Measurements from ENCODE around the gene SLC52A3. TPM values are rescaled to one million over a fixed set of nuclear protein-coding genes. Genes with fewer than 3 reads are reported as not detected.
"Not testable (repeated sequence)": the region's sequence is repeated elsewhere in the genome, so short reads cannot be mapped to it uniquely, and the experiment has no call there.

Gene SLC52A3
- 0.61 TPM for polyA plus RNA-seq (ENCODE audit: insufficient read length)

DNA sequence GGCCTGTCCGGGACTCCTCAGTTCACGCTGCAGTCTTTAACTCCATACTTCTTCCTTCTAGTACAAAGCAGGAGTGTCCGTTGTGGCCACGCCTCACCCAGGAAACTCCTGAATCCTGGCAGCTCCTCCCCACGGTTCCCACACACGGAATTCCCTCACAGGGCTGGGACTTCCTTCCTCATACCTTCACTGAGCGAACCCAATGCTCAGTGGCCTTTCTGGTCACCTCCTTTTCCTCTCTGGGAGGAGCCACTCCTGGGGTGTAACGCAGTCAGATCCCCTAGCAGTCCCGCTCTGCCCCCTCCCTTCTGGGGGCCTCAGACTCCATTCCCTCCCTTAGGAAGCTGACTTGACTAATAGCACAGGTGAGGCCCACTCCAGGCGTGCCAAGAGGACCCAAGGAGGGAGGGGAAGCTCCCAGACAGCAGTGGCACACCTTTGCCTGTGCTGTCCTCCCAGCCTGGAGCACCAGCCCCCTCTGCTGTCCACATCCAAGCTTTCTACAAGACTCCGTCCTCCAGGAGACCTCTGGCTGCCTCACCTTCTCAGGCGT lies at the start of gene SLC52A3:
Gene SLC52A3 (minus strand): TSS at position 75 of the 553 bp plus-strand sequence. CDS start 2,726 bp downstream, outside the sequence.
- no peak for DNase-seq

GRCh38 chr20:815914-816606 lies 47.8 kb upstream of the SLC52A3 start:
- DNase-seq, result peak; percentile 47

DNA sequence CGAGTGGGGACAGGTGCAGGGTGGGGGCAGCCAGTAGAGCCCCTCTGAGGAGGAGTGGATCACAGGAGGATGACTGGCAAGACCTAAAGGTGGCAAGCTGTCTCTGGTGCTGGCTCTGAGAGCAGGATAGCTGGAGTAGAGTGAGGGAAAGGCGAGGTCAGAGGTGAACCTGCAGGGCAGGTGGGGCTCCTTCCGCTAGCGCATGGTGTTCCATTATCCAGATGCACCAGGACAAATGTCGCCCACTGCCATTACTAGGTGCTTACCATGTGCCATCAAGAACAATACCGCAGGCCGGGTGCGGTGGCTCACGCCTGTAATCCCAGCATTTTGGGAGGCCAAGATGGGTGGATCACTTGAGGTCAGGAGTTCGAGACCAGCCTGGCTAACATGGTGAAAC lies 46.9 kb upstream of the SLC52A3 start:
- DNase-seq, result no peak

DNA sequence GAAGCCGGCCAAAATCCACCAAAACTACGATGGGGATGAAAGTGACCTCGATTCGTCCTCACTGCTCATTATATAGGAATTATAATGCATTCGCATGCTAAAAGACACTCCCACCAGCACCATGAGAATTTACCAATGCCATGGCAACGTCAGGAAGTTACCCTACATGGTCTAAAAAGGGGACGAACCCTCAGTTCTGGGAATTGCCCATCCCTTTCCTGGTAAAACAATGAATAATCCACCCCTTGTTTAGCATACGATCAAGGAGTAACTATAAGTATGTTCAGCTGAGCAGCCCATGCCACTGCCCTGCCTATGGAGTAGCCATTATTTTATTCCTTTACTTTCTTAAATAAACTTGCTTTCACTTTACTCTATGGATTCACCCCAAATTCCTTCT lies 45.1 kb upstream of the SLC52A3 start:
- DNase-seq, result no peak

- DNase-seq, result not testable (repeated sequence)
Observed at GRCh38 chr20:812435-812814, 44.1 kb upstream of the SLC52A3 start.

- DNase-seq, result not testable (repeated sequence)
Observed at GRCh38 chr20:811776-812434, 43.6 kb upstream of the SLC52A3 start.

GRCh38 chr20:805713-806112 lies 37.4 kb upstream of the SLC52A3 start:
- no peak for DNase-seq

GRCh38 chr20:801678-802077 lies 33.4 kb upstream of the SLC52A3 start:
- DNase-seq, result no peak

- not testable (repeated sequence) for DNase-seq
Observed at GRCh38 chr20:800026-800425, 31.7 kb upstream of the SLC52A3 start.

- DNase-seq, result not testable (repeated sequence)
Observed at GRCh38 chr20:798746-799145, 30.4 kb upstream of the SLC52A3 start.

DNA sequence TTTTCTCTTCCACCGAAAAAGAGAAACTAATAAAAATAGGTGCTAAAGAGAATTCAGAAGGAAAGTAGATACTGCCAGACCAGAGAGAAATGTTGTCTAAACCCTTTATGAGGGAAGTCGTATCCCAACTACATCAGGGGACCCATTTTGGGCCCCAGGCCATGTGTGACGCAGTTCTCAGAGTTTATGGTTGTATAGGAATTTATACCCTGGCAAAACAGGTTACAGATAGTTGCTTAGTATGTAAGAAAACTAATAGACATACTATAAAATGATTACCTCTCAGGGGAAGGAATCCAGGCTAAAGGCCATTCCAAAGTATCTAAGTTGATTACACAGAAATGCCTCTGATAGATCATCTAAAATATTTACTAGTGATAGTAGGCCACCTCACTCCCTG lies 28.6 kb upstream of the SLC52A3 start:
- no peak for DNase-seq

- DNase-seq, result no peak
Observed at GRCh38 chr20:792248-792647, 23.9 kb upstream of the SLC52A3 start.

- no peak for DNase-seq
Observed at GRCh38 chr20:791056-791455, 22.8 kb upstream of the SLC52A3 start.

- DNase-seq, result no peak
Observed at GRCh38 chr20:787825-788224, 19.5 kb upstream of the SLC52A3 start.

- no peak for DNase-seq
Observed at GRCh38 chr20:779771-780170, 11.5 kb upstream of the SLC52A3 start.

DNA sequence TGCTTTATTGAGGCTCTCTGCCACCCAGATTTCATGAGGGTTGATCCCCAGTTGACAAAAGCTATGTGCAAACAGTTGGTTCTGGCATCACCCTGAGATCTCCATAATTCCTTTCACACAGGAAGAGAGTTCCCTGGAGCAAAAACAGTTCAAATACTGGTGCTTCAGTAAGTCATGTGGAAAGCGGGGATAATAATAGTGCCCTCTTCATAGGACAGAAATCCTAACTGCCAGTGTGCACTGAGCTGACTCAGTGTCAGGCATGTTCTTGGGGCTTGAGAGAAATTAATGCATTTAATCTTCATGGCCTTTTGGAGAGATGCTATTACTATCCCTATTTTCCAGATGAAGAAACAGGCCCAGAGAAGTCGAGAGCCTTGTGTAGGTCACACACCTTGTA lies 7.9 kb upstream of the SLC52A3 start:
- DNase-seq, result no peak

GRCh38 chr20:775679-776135 lies 7.4 kb upstream of the SLC52A3 start:
- no peak for DNase-seq

GRCh38 chr20:774660-775057 lies 6.4 kb upstream of the SLC52A3 start:
- DNase-seq, result no peak

DNA sequence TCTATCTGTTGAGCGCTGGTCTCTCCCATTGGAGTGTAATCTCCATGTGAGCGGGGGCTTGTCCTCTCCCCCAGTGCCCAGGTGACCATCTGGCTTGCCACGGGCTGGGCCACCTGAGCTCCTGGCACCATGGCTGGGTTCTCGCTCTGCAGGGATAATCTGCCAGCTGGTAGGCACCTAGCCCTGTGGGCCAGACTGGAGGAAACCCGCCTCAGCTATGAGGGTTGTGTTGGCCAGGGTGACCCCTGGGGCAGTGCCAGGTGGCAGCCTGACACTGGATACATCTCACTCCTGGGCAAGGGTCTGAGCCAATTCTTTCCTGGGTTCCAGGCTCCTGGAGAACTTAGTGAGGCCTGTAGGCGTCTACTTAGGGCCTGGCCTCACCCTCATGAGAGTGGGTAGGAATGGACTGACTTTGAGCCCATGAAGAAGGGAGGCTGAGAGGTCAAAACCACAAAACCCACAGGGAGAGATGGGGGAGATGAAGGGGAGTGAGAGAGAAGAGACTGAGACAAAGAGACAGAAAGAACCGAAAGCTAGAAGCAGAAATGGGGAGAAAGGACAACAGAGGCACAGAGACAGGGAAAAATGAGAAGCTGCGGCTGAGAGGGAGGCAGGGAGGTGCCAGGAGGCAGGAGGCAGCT lies 5.8 kb upstream of the SLC52A3 start:
- no peak for DNase-seq

DNA sequence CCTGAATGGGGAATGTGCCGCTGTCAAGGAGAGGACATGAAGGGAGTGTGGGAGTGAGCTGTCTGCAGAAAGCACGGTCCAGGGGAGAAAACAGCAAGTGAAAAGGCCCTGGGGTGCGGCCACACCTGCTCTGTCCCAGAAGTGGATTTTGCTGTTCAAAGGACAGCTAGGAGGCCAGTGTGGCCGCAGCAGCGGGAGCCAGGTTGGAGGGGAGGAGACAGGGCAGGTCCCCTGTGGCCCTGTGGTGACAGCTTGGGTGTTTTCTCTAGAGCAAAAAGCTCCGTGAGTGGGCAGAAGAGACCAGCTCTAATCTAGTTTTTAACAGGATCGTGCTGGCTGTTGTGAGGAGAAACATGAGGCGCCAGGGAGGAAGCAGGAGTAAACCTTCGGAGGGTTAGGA lies 4.5 kb upstream of the SLC52A3 start:
- no peak for DNase-seq

DNA sequence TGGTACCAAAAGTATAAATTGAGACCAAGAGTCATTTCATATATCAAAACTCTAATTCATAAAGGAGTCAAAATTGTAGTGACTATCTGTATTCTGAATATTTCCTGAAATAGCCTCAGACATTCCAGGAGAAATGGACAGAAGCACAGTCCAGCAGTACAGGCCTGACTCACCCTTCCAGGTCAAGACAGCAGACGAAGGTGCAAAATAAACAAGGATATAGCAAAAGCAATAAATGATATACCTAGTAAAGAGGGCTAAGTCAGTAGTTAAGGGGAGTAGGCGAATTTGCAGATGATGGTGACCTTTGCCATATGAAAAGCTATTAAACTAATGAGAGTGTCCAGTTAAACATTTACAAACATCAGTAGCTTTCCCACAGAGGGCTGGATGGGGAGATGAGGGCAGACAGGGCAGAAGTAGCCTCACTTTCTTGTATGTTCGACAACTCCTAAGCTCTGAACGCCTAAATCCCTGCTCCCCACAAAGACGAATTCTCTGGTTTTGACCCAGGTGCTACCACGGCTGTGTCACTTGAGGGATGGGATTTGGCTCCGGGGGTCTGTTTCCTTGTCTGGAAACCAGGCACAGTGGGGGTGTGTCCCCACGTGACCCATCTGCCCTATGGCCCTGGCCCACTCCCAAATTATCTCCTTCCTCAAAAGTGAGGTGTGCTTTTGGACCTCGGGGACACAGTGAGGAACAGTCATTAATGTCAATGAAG lies 3.6 kb upstream of the SLC52A3 start:
- no peak for DNase-seq

DNA sequence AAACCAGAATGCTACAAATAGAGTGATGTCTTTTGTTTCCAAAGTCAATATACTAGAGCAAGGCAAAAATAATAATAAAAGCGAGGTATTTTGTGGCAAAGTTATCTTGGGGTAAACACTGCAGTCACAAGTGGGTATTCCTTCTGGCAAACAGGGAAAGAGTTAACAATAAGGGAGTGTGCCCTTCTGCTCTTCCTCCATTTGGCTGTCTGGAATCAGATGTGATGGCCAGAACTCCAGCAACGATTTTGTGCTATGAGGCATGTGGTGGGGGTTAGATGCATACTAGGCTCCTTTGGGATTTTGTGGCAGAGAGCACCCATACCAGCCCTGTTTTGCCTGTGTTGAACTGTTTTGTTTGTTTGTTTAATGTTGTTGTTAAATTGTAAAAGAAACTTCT lies 2.4 kb upstream of the SLC52A3 start:
- DNase-seq, result no peak

DNA sequence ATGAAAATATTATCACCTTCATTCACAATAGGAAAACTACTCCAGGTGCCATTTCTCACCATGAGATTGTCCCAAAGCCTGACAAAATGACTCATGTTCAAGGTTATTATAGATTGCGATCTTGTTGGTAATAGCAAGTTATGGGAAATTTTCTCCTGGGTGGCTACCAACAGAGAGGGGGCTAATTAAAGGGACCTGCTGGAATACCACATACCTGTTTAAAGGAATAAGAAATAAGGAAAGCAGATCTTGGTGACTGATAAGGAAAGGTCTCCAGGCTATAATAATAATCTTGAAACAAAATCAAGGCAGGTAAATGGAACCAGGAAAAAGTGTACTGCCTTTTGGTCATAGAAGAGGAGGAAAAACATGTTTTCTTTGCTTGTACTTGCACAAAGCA lies 1.4 kb downstream of the SLC52A3 start:
- DNase-seq, result no peak

Data from hindlimb muscle (tissue), 1 donor.